SK-N-SH (cell line): Measurements from ENCODE around the gene TNRC6C. TPM values are rescaled to one million over a fixed set of nuclear protein-coding genes. Genes with fewer than 3 reads are reported as not detected.

Experiments
- CTCF ChIA-PET: fragments of 300-600, 350-600 bp; formaldehyde crosslinking; extraction: SDS; loops from one replicate; lab custom pipeline; 2021; lab: Yijun Ruan, JAX
- POLR2A ChIA-PET: fragments of 350-600 bp; sonication (Branson Sonifier 250); formaldehyde crosslinking; extraction: SDS; loops from one replicate; lab custom pipeline; 2020; ENCODE audit warnings: antibody characterized with exemption, inconsistent platforms; lab: Yijun Ruan, JAX
- DNase-seq: peaks from one replicate; pipeline ENCODE4 v3.0.0; 2012
- H2AFZ ChIP-seq: fragments of 200-600 bp; sonication (generic); 2 replicates; pipeline ENCODE4 v1.8.1; 2016; ENCODE audit warnings: antibody characterized with exemption, mild to moderate bottlenecking, low read depth
- H3F3A ChIP-seq: fragments of 200-600 bp; sonication (generic); replicated peaks from 2 replicates; pipeline ENCODE3; 2016; ENCODE audit warnings: antibody characterized with exemption, mild to moderate bottlenecking; ENCODE audit not compliant: insufficient read depth
- H3K27ac ChIP-seq, 2 experiments: fragments of 200-500 bp in 1 of 2; fragments of 200-600 bp in 1 of 2; sonication (Bioruptor generic) in 1 of 2; sonication (generic), shearing (Covaris generic) in 1 of 2; 2 replicates each; pipeline versions ENCODE4 v1.5.1 to v1.6.1; 2014 to 2016; ENCODE audit warnings: low read depth in 2 of 2, inconsistent platforms in 1 of 2, low read length in 1 of 2, mild to moderate bottlenecking in 1 of 2, mixed read lengths in 1 of 2
- H3K27me3 ChIP-seq: fragments of 200-600 bp; sonication (generic), shearing (Covaris generic); 2 replicates; pipeline ENCODE4 v1.6.1; 2016; ENCODE audit warnings: mixed run types; ENCODE audit not compliant: insufficient read depth
- H3K36me3 ChIP-seq, 2 experiments: fragments of 200-500 bp in 1 of 2; fragments of 200-600 bp in 1 of 2; sonication (Bioruptor generic) in 1 of 2; sonication (generic) in 1 of 2; replicated peaks in 1 of 2; 2 replicates each; pipeline versions ENCODE3 to v1.5.1; 2014 to 2016; ENCODE audit warnings: low read length in 1 of 2, mild to moderate bottlenecking in 1 of 2; ENCODE audit not compliant: insufficient read depth in 2 of 2, control insufficient read depth in 1 of 2
- H3K4me1 ChIP-seq, 2 experiments: fragments of 200-500 bp in 1 of 2; fragments of 200-600 bp in 1 of 2; sonication (Bioruptor generic) in 1 of 2; sonication (generic), shearing (Covaris generic) in 1 of 2; 2 replicates each; pipeline versions ENCODE4 v1.5.1 to v1.6.1; 2014 to 2016; ENCODE audit warnings: low read depth in 1 of 2, low read length in 1 of 2, mixed run types in 1 of 2; ENCODE audit not compliant: insufficient read depth in 2 of 2, control insufficient read depth in 1 of 2
- H3K4me2 ChIP-seq: fragments of 200-600 bp; sonication (generic), shearing (Covaris generic); 2 replicates; pipeline ENCODE4 v1.6.1; 2017; ENCODE audit warnings: mixed run types
- H3K4me3 ChIP-seq, 2 experiments: fragments of 200-500 bp in 1 of 2; fragments of 200-600 bp in 1 of 2; sonication (Bioruptor generic) in 1 of 2; sonication (generic), shearing (Covaris generic) in 1 of 2; 2 replicates each; pipeline versions ENCODE4 v1.5.1 to v1.8.1; 2014 to 2016; ENCODE audit warnings: low read depth in 2 of 2, inconsistent platforms in 1 of 2, low read length in 1 of 2, mild to moderate bottlenecking in 1 of 2, mixed read lengths in 1 of 2, moderate library complexity in 1 of 2
- H3K79me2 ChIP-seq: fragments of 200-600 bp; sonication (generic); 2 replicates; pipeline ENCODE4 v1.8.1; 2017; ENCODE audit warnings: mild to moderate bottlenecking; ENCODE audit not compliant: insufficient read depth
- H3K9ac ChIP-seq: fragments of 200-600 bp; sonication (generic); 2 replicates; pipeline ENCODE4 v1.6.1; 2017; ENCODE audit warnings: mixed run types
- H3K9me2 ChIP-seq: fragments of 200-600 bp; sonication (generic); 2 replicates; pipeline ENCODE4 v1.6.1; 2017; ENCODE audit warnings: mixed run types
- H3K9me3 ChIP-seq: fragments of 200-600 bp; sonication (generic); 2 replicates; pipeline ENCODE4 v1.6.1; 2017; ENCODE audit warnings: mixed run types, mild to moderate bottlenecking, moderate library complexity
- H4K20me1 ChIP-seq: fragments of 200-600 bp; sonication (generic); 2 replicates; pipeline ENCODE4 v1.6.1; 2017; ENCODE audit warnings: mild to moderate bottlenecking, mixed run types; ENCODE audit not compliant: insufficient read depth
- CHD2 ChIP-seq: fragments of 150-350 bp; IDR thresholded peaks from 2 replicates; pipeline ENCODE4 v1.6.1; 2018; ENCODE audit warnings: low read length; ENCODE audit not compliant: partially characterized antibody
- EZH2phosphoT487 ChIP-seq: fragments of 200-600 bp; sonication (generic); IDR thresholded peaks from 2 replicates; pipeline ENCODE4 v1.6.1; 2017; ENCODE audit warnings: low read depth, mixed run types, mild to moderate bottlenecking, antibody characterized with exemption, moderate library complexity, borderline replicate concordance
- FOSL2 ChIP-seq: IDR thresholded peaks from 2 replicates; pipeline ENCODE4 v1.4.0; 2012; ENCODE audit warnings: low read depth, mild to moderate bottlenecking, moderate library complexity, borderline replicate concordance
- FOXJ3 ChIP-seq: sonication (generic); formaldehyde crosslinking; IDR thresholded peaks from 2 replicates; pipeline ENCODE4 v1.5.1; 2020; ENCODE audit warnings: mild to moderate bottlenecking, missing genetic modification reagents
- GATA2 ChIP-seq: sonication (generic); formaldehyde crosslinking; IDR thresholded peaks from 2 replicates; pipeline ENCODE4 v1.5.0; 2020; ENCODE audit warnings: mild to moderate bottlenecking, missing genetic modification reagents
- IRF3 ChIP-seq: fragments of 150-350 bp; IDR thresholded peaks from 2 replicates; pipeline ENCODE4 v1.6.1; 2016; ENCODE audit warnings: mild to moderate bottlenecking, low read depth, low read length
- MAX ChIP-seq: IDR thresholded peaks from 2 replicates; pipeline ENCODE4 v1.4.0; 2012; ENCODE audit warnings: low read depth
- MEF2A ChIP-seq: IDR thresholded peaks from 2 replicates; pipeline ENCODE4 v1.4.0; 2012; ENCODE audit warnings: low read depth, borderline replicate concordance
- RAD21 ChIP-seq: IDR thresholded peaks from 2 replicates; pipeline ENCODE4 v1.6.1; 2012; ENCODE audit warnings: mild to moderate bottlenecking, low read length
- RCOR1 ChIP-seq: fragments of 150-350 bp; IDR thresholded peaks from 2 replicates; pipeline ENCODE4 v1.6.1; 2017; ENCODE audit warnings: antibody characterized with exemption, low read length
- RFX5 ChIP-seq: IDR thresholded peaks from 2 replicates; pipeline ENCODE4 v1.6.1; 2012; ENCODE audit warnings: mild to moderate bottlenecking, improper control_type of control experiment, low read length
- SIN3A ChIP-seq: IDR thresholded peaks from 2 replicates; pipeline ENCODE4 v1.6.1; 2012; ENCODE audit warnings: low read depth, mild to moderate bottlenecking, low read length, moderate library complexity, borderline replicate concordance
- SMC3 ChIP-seq: IDR thresholded peaks from 2 replicates; pipeline ENCODE4 v1.6.1; 2012; ENCODE audit warnings: low read depth, low read length, improper control_type of control experiment
- TEAD4 ChIP-seq: IDR thresholded peaks from 2 replicates; pipeline ENCODE4 v1.4.0; 2012; ENCODE audit warnings: mild to moderate bottlenecking, borderline replicate concordance; ENCODE audit not compliant: insufficient read depth
- ZBTB33 ChIP-seq: IDR thresholded peaks from 2 replicates; pipeline ENCODE4 v1.4.0; 2012; ENCODE audit warnings: low read depth, borderline replicate concordance
- WGBS: methylation state at CpG from one replicate; pipeline ENCODE4 v1.1.6; 2017; ENCODE audit warnings: low lambda C conversion rate; 5-methylcytosine and 5-hydroxymethylcytosine counted together
- polyA plus RNA-seq, 3 experiments: library from polyadenylated mRNA; depleted of rRNA; stranded (reverse); fragments of >200 nt; gene quantifications; 2 replicates each; pipeline ENCODE4 v1.2.3, GENCODE V29; 2012

TNRC6C gene
- polyA plus RNA-seq, 1 of the 3 experiments (the other 2 are of a cell fraction), result 2.2 TPM

GRCh38 chr17:78014646-78015045, 56.1 kb downstream of the TNRC6C start:
- Histone ChIP-seq H3K27me3 (no peaks in the 10 kb centered on the region), H3K4me2 (no peak overlapping the region), H3K36me3 (peaks cover 10 to 27% of the 10 kb centered on the region in 2 experiments), H3K9ac (no peak overlapping the region), H3K4me1 (peaks cover 0 to 8% of the 10 kb centered on the region in 2 experiments; a peak in 1 of 4 replicates), H3K9me2 (no peaks in the 10 kb centered on the region), H3K79me2 (no peaks in the 10 kb centered on the region), H3K27ac (no peak overlapping the region), H3F3A (no peaks in the 10 kb centered on the region), H4K20me1 (no peaks in the 10 kb centered on the region), H2AFZ (no peak overlapping the region), H3K4me3 (no peak overlapping the region), H3K9me3 (no peaks in the 10 kb centered on the region)
- ChIA-PET POLR2A (interaction anchor here (1.1 to 2.1 kb wide), 2 partner anchors 56 to 472 kb away, joined by 3 to 11 read pairs; partner anchors contain the start of gene TNRC6C), CTCF (interaction anchor here (0.6 to 11.1 kb wide), 88 partner anchors 10 to 683 kb away, joined by 3 to 246 read pairs (median 5); partner anchors contain the start of gene TNRC6C)
- 78% methylated on average over 5 of the region's 5 CpGs for WGBS
- no peak for TF ChIP-seq SMC3
- no peak for TF ChIP-seq GATA2 (CRISPR knock-in tag)
- no peak for TF ChIP-seq MAX
- TF ChIP-seq EZH2phosphoT487, result no peak
- TF ChIP-seq IRF3, result no peak
- TF ChIP-seq RCOR1, result no peak
- TF ChIP-seq RAD21, result no peak
- TF ChIP-seq MEF2A, result no peak
- no peak for TF ChIP-seq ZBTB33
- TF ChIP-seq FOSL2, result no peak
- no peak for TF ChIP-seq TEAD4
- TF ChIP-seq CHD2, result no peak
- TF ChIP-seq FOXJ3 (CRISPR knock-in tag), result no peak
- no peak for TF ChIP-seq RFX5
- TF ChIP-seq SIN3A, result no peak
- DNase-seq, result peak; percentile 45
